ENCODE results near the gene PRSS57. TPM values are rescaled to one million over a fixed set of nuclear protein-coding genes. Genes with fewer than 3 reads are reported as not detected.
A peak's percentile ranks its signal among the peaks of the same experiment; 100 is the strongest.

The PRSS57 gene
- total RNA-seq, 2 experiments from 2014 or later, result not detected

- no TSS peak for BruUV-seq (replicated peaks)
- H3K9me2 ChIP-seq (ENCODE audit: insufficient read depth, low read length), result no peaks in the 10 kb centered on the region
- TF ChIP-seq CTCF (conservative IDR thresholded peaks at IDR 0.05; ENCODE audit: low read length), result no peak
- TF ChIP-seq EZH2phosphoT487 (IDR thresholded peaks at IDR 0.05; ENCODE audit: borderline replicate concordance, low read depth, low read length), result no peak
- H3K4me1 ChIP-seq (ENCODE audit: insufficient read depth, low read length, poor library complexity, severe bottlenecking), result peaks cover 34% of the 10 kb centered on the region
- H3K4me2 ChIP-seq (ENCODE audit: low read length), result peak overlapping the region; percentile 100
- no peak overlapping the region for H2AFZ ChIP-seq (ENCODE audit: low read length)
- CTCF ChIA-PET (ENCODE audit: unreplicated experiment), result no interaction called here
- peak overlapping the region; percentile 100 for H3K4me3 ChIP-seq (ENCODE audit: low read depth, low read length, poor library complexity, severe bottlenecking)
- no peak overlapping the region for H3K27ac ChIP-seq (ENCODE audit: low read depth, low read length, poor library complexity, severe bottlenecking)
- POLR2A ChIA-PET, result no interaction called here
- H3K36me3 ChIP-seq (ENCODE audit: insufficient read depth, low read length), result peaks cover 76% of the 10 kb centered on the region
- H3K79me2 ChIP-seq (ENCODE audit: insufficient read depth, low read depth, low read length), result peaks cover 93% of the 10 kb centered on the region
- DNase-seq (ENCODE audit: low spot score), result peak; percentile 47
- H4K20me1 ChIP-seq (ENCODE audit: insufficient read depth, low read length), result peaks cover 19% of the 10 kb centered on the region
- intact Hi-C loops (cut with micrococcal nuclease; ENCODE audit: unreplicated experiment), result no loop called here
- no peaks in the 10 kb centered on the region for H3K9me3 ChIP-seq (ENCODE audit: low read length)
Measured at GRCh38 chr19:658916-659839, 36.1 kb downstream of the PRSS57 start.

- ChIA-PET POLR2A (no interaction called here), CTCF (ENCODE audit: unreplicated experiment) (no interaction called here)
- intact Hi-C loops (cut with micrococcal nuclease; ENCODE audit: unreplicated experiment), result no loop called here
- Histone ChIP-seq H3K9me2 (ENCODE audit: insufficient read depth, low read length) (no peaks in the 10 kb centered on the region), H3K4me3 (ENCODE audit: low read depth, low read length, poor library complexity, severe bottlenecking) (no peak overlapping the region), H3K4me1 (ENCODE audit: insufficient read depth, low read length, poor library complexity, severe bottlenecking) (peaks cover 25% of the 10 kb centered on the region), H2AFZ (ENCODE audit: low read length) (no peak overlapping the region), H4K20me1 (ENCODE audit: insufficient read depth, low read length) (peaks cover 19% of the 10 kb centered on the region), H3K79me2 (ENCODE audit: insufficient read depth, low read depth, low read length) (peaks cover 96% of the 10 kb centered on the region), H3K36me3 (ENCODE audit: insufficient read depth, low read length) (peaks cover 86% of the 10 kb centered on the region), H3K9me3 (ENCODE audit: low read length) (no peaks in the 10 kb centered on the region), H3K27ac (ENCODE audit: low read depth, low read length, poor library complexity, severe bottlenecking) (no peak overlapping the region), H3K4me2 (ENCODE audit: low read length) (peak overlapping the region; percentile 100; the same call in 1 of the 2 replicates)
- no peak for DNase-seq (ENCODE audit: low spot score)
- TF ChIP-seq CTCF (conservative IDR thresholded peaks at IDR 0.05; ENCODE audit: low read length) (no peak), EZH2phosphoT487 (IDR thresholded peaks at IDR 0.05; ENCODE audit: borderline replicate concordance, low read depth, low read length) (no peak)
- BruUV-seq (replicated peaks), result no TSS peak
Measured at GRCh38 chr19:658059-658839, 37.0 kb downstream of the PRSS57 start.
